K562 (cell line): Measurements from ENCODE around the gene RAB14. TPM values are rescaled to one million over a fixed set of nuclear protein-coding genes. Genes with fewer than 3 reads are reported as not detected.

Experiments
- ATAC-seq: fragments of 200-7000 bp; cut with Tn5 transposase; 3 replicates; pipeline ENCODE4 v1.9.1; 2020; ENCODE audit warnings: moderate library complexity
- BruUV-seq: library from RNA; stranded (reverse); fragments of 400-500 nt; replicated peaks from 2 replicates; lab custom pipeline; 2021; lab: Mats Ljungman, UMichigan
- CTCF ChIA-PET: fragments of 300-600 bp; formaldehyde crosslinking; extraction: SDS; loops from one replicate; lab custom pipeline; 2021; ENCODE audit warnings: low intra/inter-chr PET ratio; lab: Yijun Ruan, JAX
- POLR2A ChIA-PET: fragments of 300-600, 350-650 bp; sonication (Branson Sonifier 250); formaldehyde crosslinking; extraction: SDS; loops from one replicate; lab custom pipeline; 2021; ENCODE audit warnings: antibody characterized with exemption, inconsistent platforms; lab: Yijun Ruan, JAX
- DNase-seq, 4 experiments: peaks; one replicate each; pipeline versions ENCODE4 v3.0.0 to v3.0.0-alpha.2; 2011 to 2018; ENCODE audit warnings: low spot score in 3 of 4, mixed read lengths in 3 of 4; ENCODE audit errors: extremely low read depth in 1 of 4
- FAIRE-seq: peaks from 2 replicates; lab custom pipeline; 2011; peaks lifted over from hg19 to GRCh38; lab: Jason Lieb, UNC
- H2AFZ ChIP-seq: 2 replicates; pipeline ENCODE4 v1.6.0; 2011; ENCODE audit warnings: low read depth, low read length, control low read depth, inconsistent platforms
- H3K27ac ChIP-seq: fragments of 200-600 bp; 3 replicates; pipeline ENCODE4 v1.8.0; 2011; ENCODE audit warnings: low read depth, mild to moderate bottlenecking, control low read depth, inconsistent platforms, low read length, moderate library complexity, mixed read lengths; ENCODE audit errors: extremely low read depth
- H3K27me3 ChIP-seq, 2 experiments: fragments of 300-600 bp in 1 of 2; 2 replicates in 1 of 2; 3 replicates in 1 of 2; pipeline versions ENCODE4 v1.6.0 to v1.8.0; 2011; ENCODE audit warnings: inconsistent platforms in 2 of 2, low read length in 2 of 2, mild to moderate bottlenecking in 1 of 2, mixed read lengths in 1 of 2, moderate library complexity in 1 of 2; ENCODE audit not compliant: control insufficient read depth in 2 of 2, insufficient read depth in 2 of 2
- H3K36me3 ChIP-seq: fragments of 300-600 bp; 3 replicates; pipeline ENCODE4 v1.8.0; 2011; ENCODE audit warnings: mild to moderate bottlenecking, low read length, inconsistent platforms; ENCODE audit not compliant: control insufficient read depth, insufficient read depth
- H3K4me1 ChIP-seq, 2 experiments: fragments of 200-600 bp in 1 of 2; replicated peaks in 1 of 2; 2 replicates in 1 of 2; 3 replicates in 1 of 2; pipeline versions ENCODE4 v1.5.1 to v1.8.0; 2011; ENCODE audit warnings: inconsistent platforms in 2 of 2, low read length in 2 of 2, mild to moderate bottlenecking in 1 of 2, mixed read lengths in 1 of 2, moderate library complexity in 1 of 2; ENCODE audit not compliant: control insufficient read depth in 2 of 2, insufficient read depth in 2 of 2
- H3K4me2 ChIP-seq: 2 replicates; pipeline ENCODE4 v1.6.1; 2011; ENCODE audit warnings: low read length, control low read depth, inconsistent platforms, mixed read lengths; ENCODE audit not compliant: insufficient read depth
- H3K4me3 ChIP-seq: fragments of 200-600 bp; sonication (generic), shearing (Covaris generic); 2 replicates; pipeline ENCODE4 v1.5.1; 2016; ENCODE audit warnings: control low read depth, inconsistent platforms
- H3K79me2 ChIP-seq: fragments of 200-600 bp; 3 replicates; pipeline ENCODE4 v1.8.0; 2011; ENCODE audit warnings: low read length, inconsistent platforms; ENCODE audit not compliant: control insufficient read depth, insufficient read depth
- H3K9ac ChIP-seq, 2 experiments: 2 replicates each; pipeline versions ENCODE4 v1.6.0 to v1.6.1; 2011; ENCODE audit warnings: low read depth in 2 of 2, low read length in 2 of 2, control low read depth in 1 of 2, inconsistent platforms in 1 of 2, mild to moderate bottlenecking in 1 of 2, mixed read lengths in 1 of 2; ENCODE audit not compliant: insufficient read depth in 1 of 2
- H3K9me1 ChIP-seq: one replicate; pipeline ENCODE4 v1.6.0; 2011; ENCODE audit warnings: inconsistent platforms, mild to moderate bottlenecking, low read length, moderate library complexity; ENCODE audit not compliant: control insufficient read depth, insufficient read depth
- H3K9me3 ChIP-seq: replicated peaks from 2 replicates; pipeline ENCODE4 v1.5.1; 2011; ENCODE audit warnings: low read depth, low read length, inconsistent platforms; ENCODE audit not compliant: control insufficient read depth, insufficient read depth
- H4K20me1 ChIP-seq: replicated peaks from 2 replicates; pipeline ENCODE4 v1.6.1; 2011; ENCODE audit warnings: low read length, inconsistent platforms, mixed read lengths; ENCODE audit not compliant: control insufficient read depth, insufficient read depth
- C11orf30 ChIP-seq: fragments of 450-650 bp; IDR thresholded peaks from 2 replicates; pipeline ENCODE4 v1.6.1; 2016; ENCODE audit warnings: low read depth, mild to moderate bottlenecking
- CC2D1A ChIP-seq: fragments of 450-650 bp; IDR thresholded peaks from 2 replicates; pipeline ENCODE4 v1.6.1; 2017; ENCODE audit warnings: mild to moderate bottlenecking
- CREB5 ChIP-seq: fragments of 250-450 bp; sonication (Bioruptor Pico); IDR thresholded peaks from 2 replicates; pipeline ENCODE4 v1.5.0; 2020; ENCODE audit warnings: mild to moderate bottlenecking
- EP300 ChIP-seq: IDR thresholded peaks from 2 replicates; pipeline ENCODE4 v1.6.1; 2012; ENCODE audit warnings: low read length, improper control_type of control experiment
- FOXK2 ChIP-seq, 2 experiments: fragments of 450-650 bp; IDR thresholded peaks in 1 of 2; conservative IDR thresholded peaks in 1 of 2; 2 replicates each; pipeline ENCODE4 v1.6.1; 2016; ENCODE audit warnings: low read depth in 2 of 2, mild to moderate bottlenecking in 1 of 2
- GTF2F1 ChIP-seq: IDR thresholded peaks from 2 replicates; pipeline ENCODE4 v1.6.1; 2011; ENCODE audit warnings: low read depth, low read length, improper control_type of control experiment
- JUN ChIP-seq, 2 experiments: sonication (generic) in 1 of 2; formaldehyde crosslinking in 1 of 2; IDR thresholded peaks; 2 replicates each; pipeline versions ENCODE4 v1.6.1 to v1.8.0; 2012 to 2022; ENCODE audit warnings: borderline replicate concordance in 2 of 2, mild to moderate bottlenecking in 2 of 2, improper control_type of control experiment in 1 of 2, low read depth in 1 of 2, low read length in 1 of 2, missing genetic modification reagents in 1 of 2
- MAFF ChIP-seq: IDR thresholded peaks from 2 replicates; pipeline ENCODE4 v1.6.1; 2012; ENCODE audit warnings: low read length, improper control_type of control experiment
- MAFG ChIP-seq: fragments of 450-650 bp; conservative IDR thresholded peaks from 2 replicates; pipeline ENCODE4 v1.6.1; 2016; ENCODE audit warnings: missing genetic modification characterization, missing compliant biosample characterization
- MAX ChIP-seq: sonication (generic); formaldehyde crosslinking; IDR thresholded peaks from 2 replicates; pipeline ENCODE4 v1.9.0; 2022; ENCODE audit warnings: mild to moderate bottlenecking, missing genetic modification reagents
- NCOA1 ChIP-seq: fragments of 450-650 bp; IDR thresholded peaks from 2 replicates; pipeline ENCODE4 v1.6.1; 2016; ENCODE audit warnings: low read depth
- PHB2 ChIP-seq: fragments of 450-650 bp; IDR thresholded peaks from 2 replicates; pipeline ENCODE4 v1.6.1; 2017; ENCODE audit warnings: low read depth
- POU5F1 ChIP-seq: fragments of 150-350 bp; IDR thresholded peaks from 2 replicates; pipeline ENCODE4 v1.6.1; 2014; ENCODE audit warnings: borderline replicate concordance, low read length, low read depth, mild to moderate bottlenecking; ENCODE audit not compliant: partially characterized antibody
- RFX5 ChIP-seq: IDR thresholded peaks from 2 replicates; pipeline ENCODE4 v1.6.1; 2011; ENCODE audit warnings: low read depth, mild to moderate bottlenecking, improper control_type of control experiment, low read length
- SETDB1 ChIP-seq: IDR thresholded peaks from one replicate; pipeline ENCODE4 v1.6.1; 2012; ENCODE audit warnings: low read length, control low read depth, inconsistent platforms
- TCF7L2 ChIP-seq: fragments of 150-350 bp; IDR thresholded peaks from 2 replicates; pipeline ENCODE4 v1.6.1; 2016; ENCODE audit warnings: low read depth, mild to moderate bottlenecking, low read length, moderate library complexity
- TRIM28 ChIP-seq: fragments of 450-650 bp; IDR thresholded peaks from 2 replicates; pipeline ENCODE4 v1.6.1; 2017
- ZKSCAN3 ChIP-seq: fragments of 250-450 bp; sonication (Bioruptor Pico); IDR thresholded peaks from 2 replicates; pipeline ENCODE4 v1.4.0; 2020
- ZNF175 ChIP-seq: fragments of 200-800 bp; sonication (Bioruptor generic); IDR thresholded peaks from 2 replicates; pipeline ENCODE4 v1.6.1; 2016; ENCODE audit warnings: low read depth, mild to moderate bottlenecking, missing genetic modification characterization, missing compliant biosample characterization
- ZNF23 ChIP-seq: fragments of 250-450 bp; sonication (Bioruptor Pico); IDR thresholded peaks from 2 replicates; pipeline ENCODE4 v1.4.0; 2020; ENCODE audit warnings: mild to moderate bottlenecking
- ZNF311 ChIP-seq: fragments of 250-450 bp; sonication (Bioruptor Pico); IDR thresholded peaks from 2 replicates; pipeline ENCODE4 v1.4.0; 2020; ENCODE audit warnings: mild to moderate bottlenecking, moderate library complexity
- ZNF444 ChIP-seq: fragments of 250-450 bp; sonication (Bioruptor Pico); IDR thresholded peaks from 2 replicates; pipeline ENCODE4 v1.4.0; 2020; ENCODE audit warnings: mild to moderate bottlenecking, moderate library complexity
- WGBS: fragments of 100-300 bp; shearing (Covaris generic); methylation state at CpG from one replicate; pipeline ENCODE4 v1.1.6; 2016; ENCODE audit warnings: low coverage, mixed read lengths; ENCODE audit not compliant: insufficient coverage; ENCODE audit errors: missing lambda C conversion rate; 5-methylcytosine and 5-hydroxymethylcytosine counted together
- in situ Hi-C: fragments of 300-500 bp; cut with MboI; formaldehyde crosslinking; loops from 4 replicates; pipeline ENCODE4 v1.15.0; 2018; ENCODE audit warnings: inconsistent platforms, mixed read lengths
- intact Hi-C: fragments of 100-400 bp; cut with micrococcal nuclease; formaldehyde crosslinking; loops from 2 replicates; pipeline ENCODE4 v1.14.2; 2022
- polyA plus RNA-seq, 8 experiments: library from polyadenylated mRNA; depleted of rRNA in 4 of 8; stranded (reverse) in 5 of 8; unstranded in 3 of 8; fragments of >200 nt; fragmentation: Nextera tagmentation in 2 of 8; fragmentation: Illumina TruSeq in 1 of 8; extraction: Ambion mirVana in 2 of 8; extraction: Trizol in 1 of 8; gene quantifications; 2 replicates each; pipeline versions ENCODE4 v1.2.1 to v1.2.3, GENCODE V29; 2011 to 2014; ENCODE audit warnings: inconsistent platforms in 1 of 8, missing spikeins in 1 of 8
- total RNA-seq, 7 experiments: library from RNA; depleted of rRNA in 6 of 7; stranded (reverse); fragments of >200 nt in 6 of 7; fragmentation: Illumina TruSeq in 2 of 7; extraction: Trizol in 2 of 7; gene quantifications; 2 replicates each; pipeline versions ENCODE4 v1.2.1 to v1.2.3, GENCODE V29; 2011 to 2021; ENCODE audit warnings: low replicate concordance in 1 of 7

RAB14 gene
- total and polyA plus RNA-seq, 9 of the 15 experiments (the other 6 are each of a cell fraction or from before 2014, with no cell fraction given) = 10.3 to 41.8 (median 20.9) TPM

- no peak for TF ChIP-seq ZNF175
- no peak for TF ChIP-seq PHB2
- no peak for TF ChIP-seq ZNF311 (CRISPR knock-in tag)
- no peak for TF ChIP-seq TRIM28
These were observed 41.6 kb downstream of the RAB14 start (continued) for GRCh38 chr9:121160025-121160424.

- in situ Hi-C loops = no loop called here
- POLR2A ChIA-PET = interaction anchor here (0.6 to 1.2 kb wide), 3 partner anchors 11 to 335 kb away, joined by 3 to 4 read pairs (median 3); no protein-coding TSS in a partner anchor
- H2AFZ ChIP-seq = no peak overlapping the region
- FAIRE-seq (no peak), ATAC-seq (no peak), DNase-seq (no peak)
- H3K79me2 ChIP-seq = no peaks in the 10 kb centered on the region
- no peaks in the 10 kb centered on the region for H4K20me1 ChIP-seq
- no peak overlapping the region for H3K9ac ChIP-seq
- no TSS peak for BruUV-seq
- H3K27ac ChIP-seq = no peak overlapping the region
- H3K4me1 ChIP-seq = peaks cover 4 to 27% of the 10 kb centered on the region in 2 experiments; a peak in 4 of 5 replicates
- no peaks in the 10 kb centered on the region for H3K27me3 ChIP-seq
- H3K4me2 ChIP-seq = no peak overlapping the region
- CTCF ChIA-PET = no interaction called here
- WGBS = 88% methylated on average over 4 of the region's 4 CpGs
- intact Hi-C loops = no loop called here
- no peaks in the 10 kb centered on the region for H3K9me3 ChIP-seq
- H3K9me1 ChIP-seq = no peaks in the 10 kb centered on the region
- H3K4me3 ChIP-seq = no peak overlapping the region
- H3K36me3 ChIP-seq = peaks cover 69% of the 10 kb centered on the region
- TF ChIP-seq GTF2F1 = no peak
- peak; percentile 57; the same call in 1 of the 2 replicates for TF ChIP-seq MAFG
- no peak for TF ChIP-seq CC2D1A
- no peak for TF ChIP-seq CREB5 (CRISPR knock-in tag)
- no peak for TF ChIP-seq ZNF23
- no peak for TF ChIP-seq TCF7L2
- TF ChIP-seq JUN (IDR thresholded peaks at IDR 0.05; ENCODE audit: borderline replicate concordance, low read depth, low read length) = no peak
- no peak for TF ChIP-seq JUN (CRISPR knock-in tag; IDR thresholded peaks at IDR 0.05; ENCODE audit: borderline replicate concordance)
- no peak for TF ChIP-seq SETDB1
- no peak for TF ChIP-seq POU5F1
- TF ChIP-seq C11orf30 = peak; percentile 73
- TF ChIP-seq NCOA1 = no peak
- no peak for TF ChIP-seq MAX (CRISPR knock-in tag)
- no peak for TF ChIP-seq ZKSCAN3
- no peak for TF ChIP-seq RFX5
- TF ChIP-seq FOXK2 (conservative IDR thresholded peaks at IDR 0.05 in 1 of 2, IDR thresholded peaks at IDR 0.05 in 1 of 2; ENCODE audit: low read depth in 2 of 2) = no peak
- TF ChIP-seq ZNF444 (CRISPR knock-in tag) = no peak
- peak; percentile 57; the same call in 1 of the 2 replicates for TF ChIP-seq MAFF
- TF ChIP-seq EP300 = no peak
These were observed 43.7 kb downstream of the RAB14 start for GRCh38 chr9:121157939-121158338.
